ENCODE measurements around the gene ZNF728. TPM values are rescaled to one million over a fixed set of nuclear protein-coding genes. Genes with fewer than 3 reads are reported as not detected.

ZNF728 gene
- total and polyA plus RNA-seq, 9 of the 15 experiments (the other 6 are each of a cell fraction or from before 2014, with no cell fraction given), result 0.26 to 1.5 (median 0.71) TPM

DNA sequence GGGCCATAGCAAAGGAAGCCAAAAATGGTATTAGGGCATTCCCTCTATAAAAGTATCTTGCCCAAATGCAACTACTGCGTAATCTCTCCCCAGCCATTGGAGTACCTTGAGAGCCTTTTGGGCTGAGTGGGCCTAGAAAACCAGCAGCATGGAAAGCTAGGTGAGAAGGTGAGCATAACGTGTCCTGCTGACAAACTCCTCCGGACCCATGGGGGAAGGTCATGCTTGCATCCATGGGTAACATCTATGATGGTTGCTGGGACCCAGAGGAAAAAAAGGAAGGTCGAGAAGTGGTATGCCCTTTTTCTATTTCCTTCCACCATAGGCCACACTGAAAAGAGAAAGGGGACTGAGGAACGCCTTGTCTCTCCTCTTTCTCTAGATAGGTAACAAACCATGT, 57.4 kb downstream of the ZNF728 start (continued):
- no peak for TF ChIP-seq ARID3B (CRISPR knock-in tag; IDR thresholded peaks at IDR 0.05; ENCODE audit: borderline replicate concordance)
- TF ChIP-seq TRIM28 (IDR thresholded peaks at IDR 0.05), result peak; percentile 86
- TF ChIP-seq HOXB6 (CRISPR knock-in tag; IDR thresholded peaks at IDR 0.05; ENCODE audit: borderline replicate concordance), result no peak
- TF ChIP-seq ZNF644 (tag; IDR thresholded peaks at IDR 0.05; ENCODE audit: low read depth), result no peak
- no peak for TF ChIP-seq ZNF282 (CRISPR knock-in tag; IDR thresholded peaks at IDR 0.05)
- TF ChIP-seq BCLAF1 (IDR thresholded peaks at IDR 0.05; ENCODE audit: borderline replicate concordance in 1 of 2, control insufficient read depth in 1 of 2, low read depth in 2 of 2, low read length in 1 of 2), result no peak
- TF ChIP-seq CBX3 (IDR thresholded peaks at IDR 0.05; ENCODE audit: borderline replicate concordance in 1 of 2, low read length in 2 of 2), result peak; percentile 86 to 98
- TF ChIP-seq, protein P1, sequence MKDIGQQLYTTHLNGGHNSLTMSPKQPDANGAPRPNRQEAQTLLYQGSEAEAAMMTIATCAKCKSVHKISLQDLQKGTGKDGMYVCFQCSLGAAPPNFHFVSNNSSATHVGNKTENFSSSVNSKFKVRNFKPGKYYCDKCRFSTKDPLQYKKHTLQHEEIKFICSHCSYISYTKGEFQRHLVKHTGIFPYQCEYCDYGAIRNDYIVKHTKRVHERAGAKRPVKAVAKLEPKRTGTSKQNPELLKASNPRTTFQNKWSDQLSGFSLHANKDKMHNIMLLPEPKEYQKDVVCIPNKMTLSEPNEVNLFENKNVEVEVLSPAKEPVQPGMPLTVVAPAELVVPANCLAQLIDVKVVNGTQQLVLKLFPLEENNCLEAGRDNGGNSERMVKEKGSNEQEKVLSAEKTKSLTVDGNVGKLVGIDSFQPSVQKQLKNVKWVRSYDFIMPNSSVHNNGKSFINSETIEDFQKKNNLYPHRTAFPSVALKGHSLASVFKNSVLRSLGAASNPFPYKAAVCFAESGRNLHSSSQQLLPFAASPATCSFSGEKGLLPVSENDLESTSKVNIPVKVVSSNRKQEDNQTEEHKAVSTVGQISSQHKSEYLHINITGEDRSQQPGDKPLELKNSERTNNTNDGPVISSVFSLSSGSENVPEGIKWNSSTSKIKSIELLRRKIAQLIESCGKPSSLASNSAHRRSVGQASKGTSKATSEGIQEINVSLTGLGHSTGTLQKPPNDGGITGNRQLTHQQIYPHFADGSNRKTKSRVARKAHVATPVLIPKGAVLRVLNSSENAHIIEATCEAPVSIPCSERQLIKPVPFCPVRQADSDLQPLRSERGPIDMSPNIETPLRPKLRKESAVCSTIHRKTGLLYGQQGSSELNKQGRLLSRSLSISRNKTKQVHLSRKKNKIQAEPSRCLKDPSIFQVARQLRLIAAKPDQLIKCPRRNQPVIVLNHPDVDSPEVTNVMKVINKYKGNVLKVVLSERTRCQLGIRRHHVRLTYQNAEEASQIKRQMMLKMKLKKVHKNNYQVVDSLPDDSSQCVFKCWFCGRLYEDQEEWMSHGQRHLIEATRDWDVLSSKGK (CRISPR knock-in tag; IDR thresholded peaks at IDR 0.05), result no peak
- no peak for TF ChIP-seq SMAD4 (CRISPR knock-in tag; conservative IDR thresholded peaks at IDR 0.05)
- peak; percentile 76 for TF ChIP-seq ZFP36 (IDR thresholded peaks at IDR 0.05; ENCODE audit: low read depth, low read length, partially characterized antibody)
- TF ChIP-seq, protein P2, sequence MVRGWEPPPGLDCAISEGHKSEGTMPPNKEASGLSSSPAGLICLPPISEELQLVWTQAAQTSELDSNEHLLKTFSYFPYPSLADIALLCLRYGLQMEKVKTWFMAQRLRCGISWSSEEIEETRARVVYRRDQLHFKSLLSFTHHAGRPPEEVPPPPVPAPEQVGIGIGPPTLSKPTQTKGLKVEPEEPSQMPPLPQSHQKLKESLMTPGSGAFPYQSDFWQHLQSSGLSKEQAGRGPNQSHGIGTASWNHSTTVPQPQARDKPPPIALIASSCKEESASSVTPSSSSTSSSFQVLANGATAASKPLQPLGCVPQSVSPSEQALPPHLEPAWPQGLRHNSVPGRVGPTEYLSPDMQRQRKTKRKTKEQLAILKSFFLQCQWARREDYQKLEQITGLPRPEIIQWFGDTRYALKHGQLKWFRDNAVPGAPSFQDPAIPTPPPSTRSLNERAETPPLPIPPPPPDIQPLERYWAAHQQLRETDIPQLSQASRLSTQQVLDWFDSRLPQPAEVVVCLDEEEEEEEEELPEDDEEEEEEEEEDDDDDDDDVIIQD (CRISPR knock-in tag; IDR thresholded peaks at IDR 0.05), result no peak
- TF ChIP-seq PCBP1 (IDR thresholded peaks at IDR 0.05; ENCODE audit: low read depth, low read length, poor library complexity, severe bottlenecking), result no peak
- no peak for TF ChIP-seq LARP7 (IDR thresholded peaks at IDR 0.05)
- no peak for TF ChIP-seq HNRNPLL (IDR thresholded peaks at IDR 0.05; ENCODE audit: low read depth, low read length, poor library complexity, severe bottlenecking)
- no peak for TF ChIP-seq ELK3 (CRISPR knock-in tag; IDR thresholded peaks at IDR 0.05)
- TF ChIP-seq MTF1 (CRISPR knock-in tag; IDR thresholded peaks at IDR 0.05; ENCODE audit: borderline replicate concordance), result no peak
- no peak for TF ChIP-seq ZNF212 (CRISPR knock-in tag; IDR thresholded peaks at IDR 0.05)
- no peak for TF ChIP-seq CCAR2 (IDR thresholded peaks at IDR 0.05; ENCODE audit: low read depth, low read length)

Measured in K562 (cell line).